ENCODE results near the gene FAM118A. TPM values are rescaled to one million over a fixed set of nuclear protein-coding genes. Genes with fewer than 3 reads are reported as not detected.

The FAM118A gene
- total and polyA plus RNA-seq, 11 donors: 4.0 to 46.8 (median 15.0) TPM

DNA sequence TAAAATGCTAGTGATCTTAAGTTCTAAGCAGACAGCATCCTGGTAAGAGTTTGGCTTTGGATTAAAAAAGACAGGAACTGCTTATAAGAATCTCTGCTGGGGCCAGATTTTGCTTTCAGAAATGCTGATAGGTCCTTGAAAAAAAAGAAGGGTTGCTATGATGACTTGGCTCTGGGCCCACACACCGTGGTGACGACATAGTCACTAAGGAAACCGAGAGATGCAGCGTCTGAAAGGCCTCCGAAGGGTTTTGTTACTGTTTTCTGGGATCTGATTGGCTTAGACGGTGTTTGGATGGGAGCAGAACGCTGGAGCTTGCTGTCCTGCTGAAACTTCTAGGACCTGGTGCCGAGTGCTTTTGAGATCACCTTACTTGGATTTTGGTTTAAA lies 8.4 kb downstream of the FAM118A start:
- intact Hi-C loops (cut with DNase I): loop anchor here in 5 of 10 donors (1.0 to 10.0 kb wide), 5 partner anchors 16 to 119 kb away; partner anchors contain the start of genes RIBC2 (in 1 of the 5) and SMC1B (in 1 of the 5)
- ATAC-seq: peak in 3 of 4 donors; percentile 28 to 77 (median 73)
- 10 to 15% (median 12%) methylated on average over 8 of the region's 8 CpGs for WGBS, 4 donors
- Histone ChIP-seq H3K36me3 (peaks cover 0 to 13% (median 8%) of the 10 kb centered on the region in 9 donors), H3K27me3 (no peaks in the 10 kb centered on the region), H3K9me3 (no peaks in the 10 kb centered on the region), H3K4me3 (peak overlapping the region in 7 of 12 donors; percentile 2 to 38 (median 18)), H3K27ac (peak overlapping the region; percentile 35 to 92 (median 74)), H3K4me1 (peaks cover 0 to 74% (median 42%) of the 10 kb centered on the region in 12 donors)
- no peak for TF ChIP-seq POLR2A (IDR thresholded peaks at IDR 0.05)
- TF ChIP-seq, protein P1, sequence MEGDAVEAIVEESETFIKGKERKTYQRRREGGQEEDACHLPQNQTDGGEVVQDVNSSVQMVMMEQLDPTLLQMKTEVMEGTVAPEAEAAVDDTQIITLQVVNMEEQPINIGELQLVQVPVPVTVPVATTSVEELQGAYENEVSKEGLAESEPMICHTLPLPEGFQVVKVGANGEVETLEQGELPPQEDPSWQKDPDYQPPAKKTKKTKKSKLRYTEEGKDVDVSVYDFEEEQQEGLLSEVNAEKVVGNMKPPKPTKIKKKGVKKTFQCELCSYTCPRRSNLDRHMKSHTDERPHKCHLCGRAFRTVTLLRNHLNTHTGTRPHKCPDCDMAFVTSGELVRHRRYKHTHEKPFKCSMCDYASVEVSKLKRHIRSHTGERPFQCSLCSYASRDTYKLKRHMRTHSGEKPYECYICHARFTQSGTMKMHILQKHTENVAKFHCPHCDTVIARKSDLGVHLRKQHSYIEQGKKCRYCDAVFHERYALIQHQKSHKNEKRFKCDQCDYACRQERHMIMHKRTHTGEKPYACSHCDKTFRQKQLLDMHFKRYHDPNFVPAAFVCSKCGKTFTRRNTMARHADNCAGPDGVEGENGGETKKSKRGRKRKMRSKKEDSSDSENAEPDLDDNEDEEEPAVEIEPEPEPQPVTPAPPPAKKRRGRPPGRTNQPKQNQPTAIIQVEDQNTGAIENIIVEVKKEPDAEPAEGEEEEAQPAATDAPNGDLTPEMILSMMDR (IDR thresholded peaks at IDR 0.05): no peak
- peak; percentile 75 to 85 (median 83) for DNase-seq

DNA sequence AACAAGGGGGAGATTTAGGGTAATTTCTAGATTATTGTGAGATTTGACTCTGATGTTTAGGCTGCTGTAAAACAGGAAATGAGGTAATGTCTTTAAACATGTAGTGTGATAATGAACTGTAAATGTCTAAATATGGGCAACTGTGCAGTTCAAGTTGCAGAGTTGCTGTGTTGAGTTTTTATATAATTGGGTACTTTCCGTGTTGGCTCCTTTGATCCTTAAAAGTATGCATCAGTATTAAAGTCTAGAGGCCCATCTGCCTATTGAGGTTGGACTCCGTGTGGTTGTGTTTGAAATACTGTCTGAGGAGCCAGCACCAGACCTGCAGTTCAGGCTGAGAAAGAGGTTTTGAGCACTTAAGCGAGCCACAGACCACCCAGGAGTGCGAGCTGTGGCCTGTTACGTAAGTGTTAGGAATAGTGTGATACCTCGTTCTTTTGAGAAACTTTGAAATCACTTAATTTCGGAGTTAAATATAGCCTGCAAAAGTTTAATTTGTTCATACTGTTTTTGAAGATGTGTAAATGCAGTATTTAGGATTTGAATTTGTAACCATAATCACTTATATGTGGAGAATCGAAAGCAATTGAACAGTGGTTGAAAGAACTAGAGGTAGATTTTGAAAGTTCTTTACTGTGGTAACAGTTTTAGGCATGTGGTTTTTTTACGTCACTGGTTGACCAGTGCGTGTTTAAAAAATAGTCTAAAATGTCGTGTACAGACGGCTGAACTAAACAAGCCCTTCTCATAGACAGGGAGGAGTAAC lies 9.0 kb downstream of the FAM118A start:
- Histone ChIP-seq H3K4me1 (peaks cover 0 to 69% (median 41%) of the 10 kb centered on the region in 12 donors), H3K27ac (peak overlapping the region; percentile 35 to 92 (median 74)), H3K4me3 (peak overlapping the region in 4 of 12 donors; percentile 2 to 31 (median 16)), H3K36me3 (peaks cover 0 to 19% (median 14%) of the 10 kb centered on the region in 9 donors), H3K27me3 (no peaks in the 10 kb centered on the region), H3K9me3 (no peaks in the 10 kb centered on the region)
- WGBS, 4 donors: 67 to 71% (median 69%) methylated on average over 12 of the region's 12 CpGs
- TF ChIP-seq, protein P1 (IDR thresholded peaks at IDR 0.05): no peak
- no peak for TF ChIP-seq POLR2A (IDR thresholded peaks at IDR 0.05)
- intact Hi-C loops (cut with DNase I): loop anchor here in 5 of 10 donors (1.0 to 10.0 kb wide), 5 partner anchors 16 to 119 kb away; partner anchors contain the start of genes RIBC2 (in 1 of the 5) and SMC1B (in 1 of the 5)
- DNase-seq (peak in 1 of 5 donors; percentile 23), ATAC-seq (peak in 2 of 4 donors; percentile 10)

DNA sequence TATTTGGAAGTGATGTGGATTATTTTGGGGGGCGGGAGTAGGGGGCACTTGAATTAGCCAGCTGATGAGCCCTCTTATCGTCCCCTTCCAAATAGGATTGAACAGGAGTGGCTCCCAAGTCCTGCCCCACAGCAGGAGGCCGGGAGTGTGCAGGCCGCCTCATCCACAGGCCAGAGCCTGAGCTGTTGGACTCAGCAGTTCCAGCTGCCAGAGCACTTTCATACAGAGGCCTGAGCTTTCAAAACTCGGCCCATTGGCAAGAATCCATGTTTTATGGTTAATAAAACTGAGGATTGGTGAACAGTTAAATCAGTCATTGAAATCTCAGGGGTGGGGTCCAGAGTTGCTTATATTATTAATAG lies 9.6 kb downstream of the FAM118A start:
- peaks cover 0 to 24% (median 19%) of the 10 kb centered on the region in 9 donors for H3K36me3 ChIP-seq
- H3K27ac ChIP-seq: peak overlapping the region in 10 of 12 donors; percentile 35 to 92 (median 76)
- TF ChIP-seq, protein P1 (IDR thresholded peaks at IDR 0.05): no peak
- TF ChIP-seq POLR2A (IDR thresholded peaks at IDR 0.05): no peak
- peak in 1 of 5 donors; percentile 55 for DNase-seq
- 38 to 63% (median 59%) methylated on average over 5 of the region's 5 CpGs for WGBS, 4 donors
- peak in 3 of 4 donors; percentile 39 to 63 (median 54) for ATAC-seq
- H3K4me1 ChIP-seq: peaks cover 0 to 67% (median 35%) of the 10 kb centered on the region in 12 donors
- no peaks in the 10 kb centered on the region for H3K9me3 ChIP-seq
- no peaks in the 10 kb centered on the region for H3K27me3 ChIP-seq
- intact Hi-C loops (cut with DNase I): loop anchor here in 4 of 10 donors (5.0 to 10.0 kb wide), 4 partner anchors 42 to 118 kb away; partner anchors contain the start of genes RIBC2 (in 1 of the 4) and SMC1B (in 1 of the 4)
- peak overlapping the region in 1 of 12 donors; percentile 19 for H3K4me3 ChIP-seq
